Esophagus (tissue), 2 donors: ENCODE measurements around the gene TNIK. TPM values are rescaled to one million over a fixed set of nuclear protein-coding genes. Genes with fewer than 3 reads are reported as not detected.
A peak's percentile ranks its signal among the peaks of the same experiment; 100 is the strongest.

Experiments used
- H3K27ac ChIP-seq, 2 donors: one replicate each; pipeline ENCODE4 v1.5.1; 2013; ENCODE audit warnings: low read depth in 2 of 2, mild to moderate bottlenecking in 2 of 2, inconsistent platforms in 1 of 2, low read length in 1 of 2, moderate library complexity in 1 of 2
- H3K27me3 ChIP-seq, 2 donors: one replicate each; pipeline ENCODE4 v1.6.1; 2013; ENCODE audit warnings: low read length in 2 of 2, control low read depth in 1 of 2, mild to moderate bottlenecking in 1 of 2; ENCODE audit not compliant: insufficient read depth in 2 of 2, control insufficient read depth in 1 of 2
- H3K36me3 ChIP-seq, 2 donors: one replicate each; pipeline ENCODE4 v1.6.1; 2013; ENCODE audit warnings: low read length in 1 of 2; ENCODE audit not compliant: control insufficient read depth in 2 of 2, insufficient read depth in 2 of 2
- H3K4me1 ChIP-seq, 2 donors: one replicate each; pipeline ENCODE4 v1.6.1; 2013; ENCODE audit warnings: low read length in 1 of 2; ENCODE audit not compliant: control insufficient read depth in 2 of 2, insufficient read depth in 2 of 2
- H3K4me3 ChIP-seq, 2 donors: one replicate each; pipeline ENCODE4 v1.5.1; 2013; ENCODE audit warnings: low read length in 2 of 2, mild to moderate bottlenecking in 2 of 2, low read depth in 1 of 2, moderate library complexity in 1 of 2
- H3K9me3 ChIP-seq, 2 donors: one replicate each; pipeline ENCODE4 v1.6.1; 2013; ENCODE audit warnings: mild to moderate bottlenecking in 2 of 2, low read depth in 1 of 2, low read length in 1 of 2, moderate library complexity in 1 of 2; ENCODE audit not compliant: control insufficient read depth in 2 of 2, insufficient read depth in 1 of 2
- WGBS, 2 donors: extraction: QIAGEN DNeasy Blood & Tissue Kit; methylation state at CpG; one replicate each; pipeline ENCODE4 v1.1.7; 2013; 5-methylcytosine and 5-hydroxymethylcytosine counted together
- polyA plus RNA-seq, 2 donors: library from polyadenylated mRNA; stranded (reverse); fragments of 200-250 nt; gene quantifications; one replicate each; pipeline ENCODE4 v1.2.3, GENCODE V29; 2013
- donor health status: healthy with polysubstance abuse.
- donor health status: Bipolar disorder and iron deficiency.

Gene TNIK
- polyA plus RNA-seq, 2 donors, result 2.2 to 3.2 TPM

DNA sequence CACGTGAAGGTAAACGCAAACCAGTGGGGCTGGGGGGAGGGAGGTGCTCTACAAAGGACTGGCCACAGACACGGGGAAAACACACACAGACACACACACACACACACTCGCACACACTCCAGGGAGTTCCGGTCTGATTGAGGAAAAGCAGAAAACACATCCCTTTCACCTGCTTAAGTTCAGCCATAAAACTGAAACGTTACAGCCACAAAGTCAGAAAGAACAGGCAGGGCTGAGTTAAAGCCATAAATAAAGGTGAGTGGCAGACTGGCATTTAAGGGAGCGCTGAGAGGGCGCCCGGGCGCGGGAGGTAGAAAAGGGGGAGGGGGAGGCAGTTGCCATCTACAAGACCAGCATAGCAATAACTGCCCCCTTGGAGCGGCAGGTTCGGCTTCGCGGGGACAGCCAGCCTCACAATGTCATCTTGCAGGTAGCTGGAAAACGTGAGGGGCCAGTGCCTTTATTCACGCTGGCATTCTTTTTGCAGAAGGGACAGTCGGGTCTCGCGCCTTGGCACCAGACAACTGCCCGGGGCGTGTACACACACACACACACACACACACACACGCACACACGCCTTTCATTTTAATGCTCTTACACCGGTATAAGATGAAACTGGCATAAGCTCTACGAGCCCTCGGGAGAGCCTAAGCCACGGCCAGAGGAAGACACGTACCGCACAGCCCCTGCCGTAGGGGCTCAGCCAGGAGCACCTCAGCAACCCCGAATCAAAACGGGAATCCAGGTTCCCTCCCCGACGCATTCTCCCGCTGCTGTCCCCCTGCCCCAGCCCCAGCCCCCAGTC lies 866 bp downstream of the TNIK start:
- peak overlapping the region; percentile 61 to 71 for H3K27ac ChIP-seq
- no peaks in the 10 kb centered on the region for H3K9me3 ChIP-seq
- no peaks in the 10 kb centered on the region for H3K36me3 ChIP-seq
- 0% methylated on average over 33 to 36 of the region's 36 CpGs for WGBS, 2 donors
- H3K4me1 ChIP-seq, result no peaks in the 10 kb centered on the region
- H3K27me3 ChIP-seq, result no peaks in the 10 kb centered on the region
- peak overlapping the region; percentile 65 for H3K4me3 ChIP-seq

GRCh38 chr3:171458864-171459136 lies 1.4 kb downstream of the TNIK start:
- Histone ChIP-seq H3K36me3 (no peaks in the 10 kb centered on the region), H3K27ac (peak overlapping the region in 1 of 2 donors; percentile 27), H3K4me1 (no peaks in the 10 kb centered on the region), H3K4me3 (peak overlapping the region; percentile 65), H3K9me3 (no peaks in the 10 kb centered on the region), H3K27me3 (no peaks in the 10 kb centered on the region)
- WGBS, 2 donors, result 10% methylated on average over 6 of the region's 6 CpGs

- Histone ChIP-seq H3K36me3 (no peaks in the 10 kb centered on the region), H3K4me3 (peak overlapping the region; percentile 65), H3K4me1 (no peaks in the 10 kb centered on the region), H3K9me3 (no peaks in the 10 kb centered on the region), H3K27me3 (no peaks in the 10 kb centered on the region), H3K27ac (peak overlapping the region in 1 of 2 donors; percentile 61)
- 31 to 44% methylated on average over 23 of the region's 23 CpGs for WGBS, 2 donors
These were observed 1.9 kb downstream of the TNIK start for GRCh38 chr3:171458071-171458863.

- Histone ChIP-seq H3K27me3 (no peaks in the 10 kb centered on the region), H3K36me3 (no peaks in the 10 kb centered on the region), H3K4me3 (no peak overlapping the region), H3K9me3 (no peaks in the 10 kb centered on the region), H3K27ac (no peak overlapping the region), H3K4me1 (no peaks in the 10 kb centered on the region)
- WGBS, 2 donors, result 54 to 57% methylated on average over 7 of the region's 7 CpGs
These were observed 2.6 kb downstream of the TNIK start for GRCh38 chr3:171457607-171458061.

- no peaks in the 10 kb centered on the region for H3K4me1 ChIP-seq
- H3K27ac ChIP-seq, result no peak overlapping the region
- H3K27me3 ChIP-seq, result no peaks in the 10 kb centered on the region
- no peaks in the 10 kb centered on the region for H3K36me3 ChIP-seq
- no peak overlapping the region for H3K4me3 ChIP-seq
- H3K9me3 ChIP-seq, result no peaks in the 10 kb centered on the region
- 71 to 72% methylated on average over 6 of the region's 6 CpGs for WGBS, 2 donors
These were observed 3.2 kb downstream of the TNIK start for GRCh38 chr3:171456765-171457606.

DNA sequence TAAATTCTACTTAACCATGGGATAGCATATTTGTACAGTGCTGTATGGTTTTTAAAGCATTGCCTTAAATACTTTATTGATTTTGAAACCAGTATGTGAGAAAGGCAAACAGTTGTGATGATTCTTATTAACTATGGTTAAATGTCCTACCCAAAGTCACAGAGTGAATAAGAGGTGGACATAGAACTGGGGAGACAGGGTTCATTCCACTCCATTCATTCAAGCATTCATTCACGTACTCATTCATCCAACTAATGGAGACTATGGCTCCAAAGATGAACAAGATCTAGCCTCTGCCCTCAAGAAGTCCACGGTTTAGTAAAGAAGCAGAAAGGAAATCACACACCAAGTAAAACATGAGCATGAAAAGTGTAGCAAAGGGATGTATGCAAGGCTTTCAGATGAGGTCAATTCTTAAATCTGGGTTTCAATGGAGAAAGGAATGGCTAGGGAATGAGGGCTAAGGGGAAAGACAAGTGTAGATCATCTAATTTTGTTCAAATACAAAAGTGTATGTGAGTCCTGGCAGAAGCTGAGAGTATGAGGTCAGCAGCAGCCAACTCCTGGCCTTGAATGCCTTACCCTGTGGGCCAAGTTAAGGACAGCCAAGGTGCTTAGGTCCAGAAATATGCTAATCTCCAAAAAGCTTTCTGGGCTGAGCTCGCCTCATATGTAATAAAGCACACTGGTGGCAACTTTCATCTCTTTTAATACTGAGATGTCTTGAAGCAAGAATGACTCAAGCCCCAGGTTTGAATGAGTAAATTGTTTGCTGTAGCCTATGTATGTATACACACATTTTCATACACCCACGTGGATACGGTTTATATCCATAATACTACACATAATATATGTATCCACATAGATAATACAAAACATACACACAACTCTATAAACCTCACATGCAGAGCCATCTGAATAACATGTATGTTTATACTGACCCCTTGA lies 4.3 kb downstream of the TNIK start:
- no peaks in the 10 kb centered on the region for H3K9me3 ChIP-seq
- H3K36me3 ChIP-seq, result no peaks in the 10 kb centered on the region
- H3K4me1 ChIP-seq, result no peaks in the 10 kb centered on the region
- H3K27me3 ChIP-seq, result no peaks in the 10 kb centered on the region
- WGBS, 2 donors, result 46 to 56% methylated on average over 5 of the region's 5 CpGs
- no peak overlapping the region for H3K4me3 ChIP-seq
- no peak overlapping the region for H3K27ac ChIP-seq

- Histone ChIP-seq H3K4me1 (no peaks in the 10 kb centered on the region), H3K27ac (no peak overlapping the region), H3K36me3 (no peaks in the 10 kb centered on the region), H3K27me3 (no peaks in the 10 kb centered on the region), H3K4me3 (no peak overlapping the region), H3K9me3 (no peaks in the 10 kb centered on the region)
- 79 to 92% methylated on average over 8 of the region's 8 CpGs for WGBS, 2 donors
These were observed 6.2 kb downstream of the TNIK start for GRCh38 chr3:171454041-171454440.

DNA sequence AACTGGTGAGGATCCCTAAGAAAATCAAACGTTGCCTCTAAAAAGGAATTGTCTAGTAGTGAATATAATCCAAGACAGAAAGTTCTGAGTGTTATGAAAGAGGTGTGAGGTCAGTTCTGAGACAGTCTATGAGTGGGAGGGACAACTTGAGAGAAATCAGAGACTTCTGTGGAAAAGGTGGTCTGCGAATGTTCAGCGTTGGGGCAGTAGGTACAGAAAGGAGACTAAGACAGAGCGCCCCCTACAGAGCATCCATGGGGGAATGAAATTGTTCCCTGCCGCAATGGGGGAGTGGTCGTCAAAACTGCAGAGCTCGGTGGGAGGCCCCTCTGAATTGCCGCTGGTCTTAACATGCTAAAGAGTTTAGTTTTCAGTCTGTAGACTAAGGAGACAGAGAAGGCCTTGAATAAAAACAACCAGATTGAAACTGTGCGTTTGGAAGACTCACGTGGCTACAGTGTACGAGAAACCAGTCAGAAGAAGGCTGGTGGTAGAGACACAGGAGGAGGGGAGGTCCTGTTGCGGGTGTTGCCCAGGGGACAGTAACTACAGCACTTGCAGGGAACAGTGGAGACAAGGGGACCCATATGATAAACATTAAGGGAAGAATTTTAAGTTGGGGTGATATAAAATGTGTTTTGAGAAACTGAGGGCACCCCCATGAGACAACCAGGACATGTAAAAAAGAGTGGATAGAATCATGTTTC lies 6.9 kb downstream of the TNIK start:
- no peak overlapping the region for H3K27ac ChIP-seq
- 74 to 83% methylated on average over 12 of the region's 12 CpGs for WGBS, 2 donors
- H3K9me3 ChIP-seq, result no peaks in the 10 kb centered on the region
- no peaks in the 10 kb centered on the region for H3K27me3 ChIP-seq
- no peaks in the 10 kb centered on the region for H3K36me3 ChIP-seq
- no peak overlapping the region for H3K4me3 ChIP-seq
- H3K4me1 ChIP-seq, result no peaks in the 10 kb centered on the region
